M059J (cell line): ENCODE results near the gene MEPCE. TPM values are rescaled to one million over a fixed set of nuclear protein-coding genes. Genes with fewer than 3 reads are reported as not detected.

Experiments used
- total RNA-seq: library from RNA; depleted of rRNA; stranded (reverse); fragments of >200 nt; shearing (Covaris generic); gene quantifications from 2 replicates; pipeline ENCODE4 v1.2.3, GENCODE V29; 2014; rRNA removed

MEPCE gene
- total RNA-seq, 1 experiment from 2014 or later: 48.2 TPM

Other genes with a start within 250 kb of the MEPCE start
- gene PVRIG, start 209.9 kb upstream of the MEPCE start, total RNA-seq: not detected in 2 replicates
- gene SPDYE3, start 122.1 kb upstream of the MEPCE start, total RNA-seq: not detected in 2 replicates
- 7.0 and 8.0 TPM in 2 replicates for gene PILRB, start 71.7 kb upstream of the MEPCE start, total RNA-seq
- 0.54 TPM in 1 of 2 replicates, not detected in the other for gene PILRA, start 56.3 kb upstream of the MEPCE start, total RNA-seq
- gene ZCWPW1, start 1.1 kb upstream of the MEPCE start, total RNA-seq: 5.2 and 7.8 TPM in 2 replicates
- 17.7 and 23.7 TPM in 2 replicates for gene PPP1R35, start 6.7 kb downstream of the MEPCE start, total RNA-seq
- 2.4 TPM in 1 of 2 replicates, not detected in the other for gene SPACDR, start 34.4 kb downstream of the MEPCE start, total RNA-seq
- 28.1 and 43.6 TPM in 2 replicates for gene TSC22D4, start 49.4 kb downstream of the MEPCE start, total RNA-seq
- gene NYAP1, start 54.1 kb downstream of the MEPCE start, total RNA-seq: 0.02 TPM in 1 of 2 replicates, not detected in the other
- 10.9 and 24.0 TPM in 2 replicates for gene AGFG2, start 109.4 kb downstream of the MEPCE start, total RNA-seq
- gene SAP25, start 144.1 kb downstream of the MEPCE start, total RNA-seq: not detected in 2 replicates
- 12.2 and 16.0 TPM in 2 replicates for gene LRCH4, start 156.3 kb downstream of the MEPCE start, total RNA-seq
- gene FBXO24, start 156.5 kb downstream of the MEPCE start, total RNA-seq: 0.05 and 0.44 TPM in 2 replicates
- gene PCOLCE, start 172.5 kb downstream of the MEPCE start, total RNA-seq: 7.8 and 10.3 TPM in 2 replicates
- gene MOSPD3, start 182.7 kb downstream of the MEPCE start, total RNA-seq: 15.6 and 22.0 TPM in 2 replicates
- gene TFR2, start 211.7 kb downstream of the MEPCE start, total RNA-seq: 1.6 and 1.8 TPM in 2 replicates
- gene ACTL6B, start 226.6 kb downstream of the MEPCE start, total RNA-seq: not detected in 2 replicates
- gene GNB2, start 243.9 kb downstream of the MEPCE start, total RNA-seq: 88.6 and 151 TPM in 2 replicates